ENCODE measurements around the gene PCNX1.
"Not testable (repeated sequence)": the region's sequence is repeated elsewhere in the genome, so short reads cannot be mapped to it uniquely, and the experiment has no call there.

PCNX1 gene

GRCh38 chr14:70941637-70942341, 34.5 kb downstream of the PCNX1 start:
- H3K9me3 Mint-ChIP-seq = peaks cover 65% of the 10 kb centered on the region

GRCh38 chr14:70942342-70942706, 35.1 kb downstream of the PCNX1 start:
- H3K4me1 Mint-ChIP-seq = peaks cover 52% of the 10 kb centered on the region
- H3K27me3 Mint-ChIP-seq = no peaks in the 10 kb centered on the region
- no peak for DNase-seq
- no peak overlapping the region for H3K4me3 Mint-ChIP-seq
- CTCF ChIA-PET = interaction anchor here (0.9 to 2.4 kb wide), 4 partner anchors 23 to 124 kb away, joined by 3 to 9 read pairs (median 6); partner anchors contain the start of gene PCNX1
- H3K9me3 Mint-ChIP-seq = peaks cover 66% of the 10 kb centered on the region
- peak overlapping the region; percentile 96 for H3K27ac Mint-ChIP-seq
- peaks cover 86% of the 10 kb centered on the region for H3K36me3 Mint-ChIP-seq

More at GRCh38 chr14:70941637-70942341, 34.5 kb downstream of the PCNX1 start:
- Mint-ChIP-seq H3K4me1 (peaks cover 57% of the 10 kb centered on the region), H3K27ac (peak overlapping the region; percentile 96), H3K36me3 (peaks cover 84% of the 10 kb centered on the region), H3K4me3 (peak overlapping the region; percentile 34)
- H3K27me3 Mint-ChIP-seq = not testable (repeated sequence)
- CTCF ChIA-PET = interaction anchor here (0.9 to 2.4 kb wide), 10 partner anchors 11 to 123 kb away, joined by 3 to 9 read pairs (median 5); partner anchors contain the start of gene PCNX1
- peak; percentile 91 for DNase-seq

- not testable (repeated sequence) for H3K4me3 Mint-ChIP-seq, H3K27me3 Mint-ChIP-seq, DNase-seq
- Mint-ChIP-seq H3K27ac (peak overlapping the region; percentile 96), H3K36me3 (peaks cover 86% of the 10 kb centered on the region), H3K4me1 (peaks cover 51% of the 10 kb centered on the region), H3K9me3 (peaks cover 69% of the 10 kb centered on the region)
- CTCF ChIA-PET = interaction anchor here (0.9 to 2.4 kb wide), 3 partner anchors 30 to 124 kb away, joined by 3 to 9 read pairs (median 8); partner anchors contain the start of gene PCNX1
Measured at GRCh38 chr14:70942721-70943120, 35.5 kb downstream of the PCNX1 start.

- no peak overlapping the region for H3K4me3 Mint-ChIP-seq
- H3K36me3 Mint-ChIP-seq = peaks cover 86% of the 10 kb centered on the region
- no peak for DNase-seq
- H3K9me3 Mint-ChIP-seq = peaks cover 71% of the 10 kb centered on the region
- peaks cover 44% of the 10 kb centered on the region for H3K4me1 Mint-ChIP-seq
- CTCF ChIA-PET = interaction anchor here (1.1 kb wide), 1 partner anchor 9 kb away, joined by 3 read pairs; no protein-coding TSS in a partner anchor
- no peaks in the 10 kb centered on the region for H3K27me3 Mint-ChIP-seq
- H3K27ac Mint-ChIP-seq = no peak overlapping the region
Measured at GRCh38 chr14:70943838-70944237, 36.6 kb downstream of the PCNX1 start.

- DNase-seq = no peak
- Mint-ChIP-seq H3K4me3 (no peak overlapping the region), H3K27ac (no peak overlapping the region), H3K27me3 (no peaks in the 10 kb centered on the region), H3K9me3 (peaks cover 38% of the 10 kb centered on the region), H3K4me1 (peaks cover 9% of the 10 kb centered on the region), H3K36me3 (peaks cover 61% of the 10 kb centered on the region)
- CTCF ChIA-PET = no interaction called here
Measured at GRCh38 chr14:70947739-70948138, 40.5 kb downstream of the PCNX1 start.

GRCh38 chr14:70952485-70952884, 45.2 kb downstream of the PCNX1 start:
- DNase-seq = no peak
- no peak overlapping the region for H3K4me3 Mint-ChIP-seq
- H3K27ac Mint-ChIP-seq = no peak overlapping the region
- H3K4me1 Mint-ChIP-seq = peaks cover 23% of the 10 kb centered on the region
- no peaks in the 10 kb centered on the region for H3K27me3 Mint-ChIP-seq
- CTCF ChIA-PET = interaction anchor here (0.7 to 7.4 kb wide), 10 partner anchors 8 to 134 kb away, joined by 3 to 104 read pairs (median 4); partner anchors contain the start of gene PCNX1
- peaks cover 27% of the 10 kb centered on the region for H3K36me3 Mint-ChIP-seq
- H3K9me3 Mint-ChIP-seq = peaks cover 7% of the 10 kb centered on the region

- DNase-seq = no peak
- H3K9me3 Mint-ChIP-seq = no peaks in the 10 kb centered on the region
- H3K4me1 Mint-ChIP-seq = peaks cover 25% of the 10 kb centered on the region
- no peak overlapping the region for H3K27ac Mint-ChIP-seq
- H3K36me3 Mint-ChIP-seq = peaks cover 21% of the 10 kb centered on the region
- H3K27me3 Mint-ChIP-seq = no peaks in the 10 kb centered on the region
- no peak overlapping the region for H3K4me3 Mint-ChIP-seq
- CTCF ChIA-PET = interaction anchor here (1.2 to 7.4 kb wide), 5 partner anchors 18 to 136 kb away, joined by 3 to 104 read pairs (median 9); partner anchors contain the start of gene PCNX1
Measured at GRCh38 chr14:70954068-70954467, 46.8 kb downstream of the PCNX1 start.

GRCh38 chr14:70955543-70956480, 48.6 kb downstream of the PCNX1 start:
- no peaks in the 10 kb centered on the region for H3K27me3 Mint-ChIP-seq
- H3K36me3 Mint-ChIP-seq = peaks cover 16% of the 10 kb centered on the region
- no peak overlapping the region for H3K4me3 Mint-ChIP-seq
- no peaks in the 10 kb centered on the region for H3K9me3 Mint-ChIP-seq
- peak; percentile 65 for DNase-seq
- H3K27ac Mint-ChIP-seq = no peak overlapping the region
- peaks cover 25% of the 10 kb centered on the region for H3K4me1 Mint-ChIP-seq
- CTCF ChIA-PET = interaction anchor here (0.7 to 7.4 kb wide), 19 partner anchors 14 to 388 kb away, joined by 3 to 104 read pairs (median 4); partner anchors contain the start of gene PCNX1

- no peak overlapping the region for H3K27ac Mint-ChIP-seq
- CTCF ChIA-PET = interaction anchor here (0.7 to 7.4 kb wide), 7 partner anchors 41 to 138 kb away, joined by 3 to 104 read pairs (median 4); partner anchors contain the start of gene PCNX1
Measured at GRCh38 chr14:70956511-70956910, 49.3 kb downstream of the PCNX1 start.

GRCh38 chr14:70957710-70958109, 50.5 kb downstream of the PCNX1 start:
- peaks cover 23% of the 10 kb centered on the region for H3K4me1 Mint-ChIP-seq
- no peak overlapping the region for H3K4me3 Mint-ChIP-seq
- H3K27me3 Mint-ChIP-seq = no peaks in the 10 kb centered on the region
- no peaks in the 10 kb centered on the region for H3K9me3 Mint-ChIP-seq
- no peak overlapping the region for H3K27ac Mint-ChIP-seq
- DNase-seq = no peak
- H3K36me3 Mint-ChIP-seq = peaks cover 21% of the 10 kb centered on the region
- CTCF ChIA-PET = interaction anchor here (1.0 to 7.4 kb wide), 4 partner anchors 51 to 139 kb away, joined by 3 to 104 read pairs (median 4); partner anchors contain the start of gene PCNX1

More at GRCh38 chr14:70956511-70956910, 49.3 kb downstream of the PCNX1 start:
- H3K9me3 Mint-ChIP-seq = no peaks in the 10 kb centered on the region
- peaks cover 18% of the 10 kb centered on the region for H3K36me3 Mint-ChIP-seq
- H3K4me1 Mint-ChIP-seq = peaks cover 25% of the 10 kb centered on the region
- H3K27me3 Mint-ChIP-seq = no peaks in the 10 kb centered on the region
- no peak for DNase-seq
- no peak overlapping the region for H3K4me3 Mint-ChIP-seq

GRCh38 chr14:70962935-70963334, 55.7 kb downstream of the PCNX1 start:
- H3K9me3 Mint-ChIP-seq = no peaks in the 10 kb centered on the region
- no peaks in the 10 kb centered on the region for H3K27me3 Mint-ChIP-seq
- peaks cover 32% of the 10 kb centered on the region for H3K36me3 Mint-ChIP-seq
- no peak overlapping the region for H3K27ac Mint-ChIP-seq
- CTCF ChIA-PET = interaction anchor here (1.9 kb wide), 1 partner anchor 56 kb away, joined by 4 read pairs; the partner anchor contains the start of gene PCNX1
- H3K4me3 Mint-ChIP-seq = no peak overlapping the region
- H3K4me1 Mint-ChIP-seq = peaks cover 10% of the 10 kb centered on the region
- no peak for DNase-seq

GRCh38 chr14:70964492-70964891, 57.2 kb downstream of the PCNX1 start:
- CTCF ChIA-PET = interaction anchor here (0.7 to 2.0 kb wide), 2 partner anchors 147 to 892 kb away, joined by 3 to 4 read pairs; no protein-coding TSS in a partner anchor
- Mint-ChIP-seq H3K4me1 (peaks cover 17% of the 10 kb centered on the region), H3K27me3 (no peaks in the 10 kb centered on the region), H3K36me3 (peaks cover 30% of the 10 kb centered on the region), H3K4me3 (no peak overlapping the region), H3K27ac (no peak overlapping the region), H3K9me3 (no peaks in the 10 kb centered on the region)
- no peak for DNase-seq

GRCh38 chr14:70971560-70971959, 64.3 kb downstream of the PCNX1 start:
- peaks cover 23% of the 10 kb centered on the region for H3K4me1 Mint-ChIP-seq
- CTCF ChIA-PET = interaction anchor here (0.9 to 3.4 kb wide), 3 partner anchors 64 to 161 kb away, joined by 3 to 44 read pairs (median 4); partner anchors contain the start of gene PCNX1
- H3K27ac Mint-ChIP-seq = no peak overlapping the region
- no peaks in the 10 kb centered on the region for H3K27me3 Mint-ChIP-seq
- H3K36me3 Mint-ChIP-seq = peaks cover 9% of the 10 kb centered on the region
- H3K9me3 Mint-ChIP-seq = no peaks in the 10 kb centered on the region
- DNase-seq = no peak
- H3K4me3 Mint-ChIP-seq = no peak overlapping the region

Measured in activated naive CD4-positive, alpha-beta T cell treated with anti-CD3 and anti-CD28 coated beads, Interleukin-2, amount 10 ng/mL, durations not matched to agents 7 days and 5 days (primary cell).